Measurements from ENCODE around the gene CABP4. TPM values are rescaled to one million over a fixed set of nuclear protein-coding genes. Genes with fewer than 3 reads are reported as not detected.

CABP4 gene
- total and polyA plus RNA-seq, 2 donors (not counting 3 experiments of a cell fraction or from before 2014, with no cell fraction given): 2.4 to 5.0 TPM

DNA sequence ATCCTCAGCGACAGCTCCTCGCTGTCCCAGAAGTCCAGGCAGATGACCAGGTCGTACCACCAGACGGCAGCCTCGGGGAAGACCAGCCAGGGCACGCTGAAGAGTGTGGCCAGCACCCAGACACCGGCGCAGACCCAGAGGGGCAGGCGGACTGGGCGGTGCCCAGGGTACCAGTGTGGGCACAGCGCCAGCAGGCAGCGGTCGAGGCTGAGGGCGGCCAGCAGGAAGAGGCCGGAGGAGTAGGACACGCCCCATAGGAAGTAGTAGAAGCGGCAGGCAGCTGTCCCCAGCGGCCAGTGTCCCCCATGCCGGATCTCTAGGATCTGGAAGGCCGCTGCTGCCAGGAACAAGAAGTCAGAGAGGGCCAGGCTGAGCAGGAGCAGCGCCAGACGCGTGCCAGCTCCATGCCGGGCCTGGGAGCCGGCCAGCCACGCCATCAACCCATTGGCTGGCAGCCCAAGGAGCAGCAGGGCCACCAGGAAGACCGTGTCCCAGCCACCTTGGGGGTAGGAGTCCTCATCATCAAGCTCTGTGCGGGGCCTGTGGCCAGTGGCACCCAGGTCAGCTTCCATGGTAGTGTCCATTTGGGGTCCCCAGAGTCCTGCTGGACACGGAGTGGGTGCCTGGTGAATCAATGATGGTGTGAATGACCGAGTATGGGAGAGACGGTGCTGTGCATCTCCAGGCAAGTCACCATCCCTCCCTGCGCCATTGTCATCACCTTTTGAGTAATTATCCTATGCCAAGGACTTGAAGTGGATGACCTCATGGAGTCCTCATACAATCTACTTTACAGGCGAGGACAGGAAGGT is 2.8 kb upstream of the CABP4 start, which contains the start of gene GPR152:
Gene GPR152, minus strand, starts transcription at position 589 of the 812 bp plus-strand sequence. Its CDS starts 5 bp downstream, at position 584.
- H3K9me1 ChIP-seq (replicated peaks; ENCODE audit: control insufficient read depth, extremely low read depth, insufficient read depth, low read length): no peaks in the 10 kb centered on the region
- H3K79me2 ChIP-seq (ENCODE audit: control insufficient read depth, insufficient read depth, low read length): no peaks in the 10 kb centered on the region
- TF ChIP-seq POLR2A (IDR thresholded peaks at IDR 0.05; ENCODE audit: low read depth, low read length) (no peak), CTCF (IDR thresholded peaks at IDR 0.05; ENCODE audit: extremely low read depth in 1 of 2, insufficient read depth in 1 of 2, low read depth in 1 of 2, low read length in 2 of 2) (peak; percentile 17 to 47)
- ChIA-PET POLR2A (interaction anchor here (1.5 kb wide), 1 partner anchor 8 kb away, joined by 4 read pairs; no protein-coding TSS in a partner anchor), CTCF (interaction anchor here (0.7 to 1.4 kb wide), 9 partner anchors 9 to 61 kb away, joined by 3 to 10 read pairs (median 4); partner anchors contain the start of genes AIP, CORO1B, PPP1CA and RAD9A)
- peak within 1 kb of the TSS in 2 of 3 experiments; percentile 26 to 32 for H3K4me3 ChIP-seq (replicated peaks in 1 of 3; ENCODE audit: insufficient read depth in 1 of 3, low read depth in 1 of 3, low read length in 3 of 3)
- H3K4me1 ChIP-seq (ENCODE audit: control insufficient read depth, extremely low read depth, insufficient read depth, low read length): peaks cover 7% of the 10 kb centered on the region
- no peak within 1 kb of the TSS for H3K27ac ChIP-seq (ENCODE audit: insufficient read depth, low read depth, low read length)
- H3K9me3 ChIP-seq (replicated peaks; ENCODE audit: control insufficient read depth, insufficient read depth, low read length): no peaks in the 10 kb centered on the region
- dilution Hi-C loops (cut with MboI; ENCODE audit: extremely low pct_ligation_motif_present, low sequenced_read_pairs) (no loop called here), intact Hi-C loops (cut with micrococcal nuclease) (loop anchor here (1.0 kb wide), 1 partner anchor 56 kb away; the partner anchor contains the start of gene CDK2AP2)
- no peak within 1 kb of the TSS for H3K9ac ChIP-seq (replicated peaks; ENCODE audit: extremely low read depth, insufficient read depth, low read length)
- DNase-seq (ENCODE audit: low read depth, low spot score) (peak; percentile 32), FAIRE-seq (peak; percentile 85)
- peak within 1 kb of the TSS; percentile 97 for H2AFZ ChIP-seq (ENCODE audit: low read depth, low read length)
- H3K4me2 ChIP-seq (ENCODE audit: insufficient read depth, low read length): peak within 1 kb of the TSS; percentile 64
- no peaks in the 10 kb centered on the region for H4K20me1 ChIP-seq (replicated peaks; ENCODE audit: control insufficient read depth, extremely low read depth, insufficient read depth, low read length)
- BruUV-seq (replicated peaks): no TSS peak
- no peaks in the 10 kb centered on the region for H3K27me3 ChIP-seq (ENCODE audit: control insufficient read depth in 2 of 2, insufficient read depth in 2 of 2, low read length in 2 of 2)
- no peaks in the 10 kb centered on the region for H3K36me3 ChIP-seq (ENCODE audit: control insufficient read depth in 2 of 2, extremely low read depth in 1 of 2, insufficient read depth in 2 of 2, low read length in 2 of 2)
